HCT116 (cell line): ENCODE data around the gene GPC5.

Experiments
- CTCF ChIP-seq, 3 experiments: fragments of 200-600 bp in 1 of 3; sonication (generic) in 1 of 3; IDR thresholded peaks in 2 of 3; conservative IDR thresholded peaks in 1 of 3; 2 replicates each; pipeline ENCODE4 v1.5.1; 2012 to 2017; ENCODE audit warnings: low read depth in 2 of 3, low read length in 2 of 3, antibody characterized with exemption in 1 of 3, borderline replicate concordance in 1 of 3, control low read depth in 1 of 3, mild to moderate bottlenecking in 1 of 3, mixed read lengths in 1 of 3, mixed run types in 1 of 3, moderate library complexity in 1 of 3; ENCODE audit not compliant: insufficient read depth in 1 of 3
- EZH2phosphoT487 ChIP-seq: fragments of 200-600 bp; IDR thresholded peaks from 2 replicates; pipeline ENCODE4 v1.6.1; 2018; ENCODE audit warnings: antibody characterized with exemption, borderline replicate concordance
- JUND ChIP-seq: IDR thresholded peaks from 2 replicates; pipeline ENCODE4 v1.6.1; 2012
- POLR2A ChIP-seq: IDR thresholded peaks from 2 replicates; pipeline ENCODE4 v1.7.0; 2011; ENCODE audit warnings: borderline replicate concordance; ENCODE audit not compliant: insufficient read depth, insufficient read length; ENCODE audit errors: extremely low read depth
- POLR2AphosphoS5 ChIP-seq: IDR thresholded peaks from 2 replicates; pipeline ENCODE4 v1.6.1; 2011; ENCODE audit warnings: mild to moderate bottlenecking, low read depth, low read length, moderate library complexity
- SIN3A ChIP-seq: IDR thresholded peaks from 2 replicates; pipeline ENCODE4 v1.6.1; 2012; ENCODE audit warnings: low read depth
- YY1 ChIP-seq: IDR thresholded peaks from 2 replicates; pipeline ENCODE4 v1.6.1; 2011; ENCODE audit warnings: low read length, low read depth, moderate library complexity, mild to moderate bottlenecking; ENCODE audit not compliant: insufficient replicate concordance; ENCODE audit errors: extremely low read depth

GRCh38 chr13:91804724-91805123 lies 406.3 kb downstream of the GPC5 start:
- TF ChIP-seq POLR2A, result no peak
- TF ChIP-seq POLR2AphosphoS5, result no peak
- no peak for TF ChIP-seq YY1
- TF ChIP-seq JUND, result no peak
- no peak for TF ChIP-seq CTCF (IDR thresholded peaks at IDR 0.05 in 2 of 3, conservative IDR thresholded peaks at IDR 0.05 in 1 of 3; ENCODE audit: borderline replicate concordance in 1 of 3, insufficient read depth in 1 of 3, low read depth in 2 of 3, low read length in 2 of 3)
- no peak for TF ChIP-seq SIN3A
- TF ChIP-seq EZH2phosphoT487, result no peak
